H9 (cell line): Measurements from ENCODE around the gene PCDHGA12. TPM values are rescaled to one million over a fixed set of nuclear protein-coding genes. Genes with fewer than 3 reads are reported as not detected.

Experiments
- DNase-seq: peaks from one replicate; pipeline ENCODE4 v3.0.0-alpha.2; 2017
- H2AFZ ChIP-seq: one replicate; pipeline ENCODE4 v1.6.1; 2013; ENCODE audit warnings: mild to moderate bottlenecking, low read length, control low read depth, moderate library complexity
- H2AK5ac ChIP-seq: 2 replicates; pipeline ENCODE4 v1.6.1; 2013; ENCODE audit warnings: low read length, control low read depth, mixed read lengths; ENCODE audit not compliant: insufficient read length
- H2BK120ac ChIP-seq: one replicate; pipeline ENCODE4 v1.6.1; 2013; ENCODE audit warnings: low read depth, mild to moderate bottlenecking, low read length, control low read depth, inconsistent platforms; ENCODE audit not compliant: poor library complexity, severe bottlenecking
- H2BK12ac ChIP-seq: 2 replicates; pipeline ENCODE4 v1.6.1; 2013; ENCODE audit warnings: low read length, control low read depth, mixed read lengths, low read depth; ENCODE audit not compliant: insufficient read length
- H2BK15ac ChIP-seq: 2 replicates; pipeline ENCODE4 v1.6.1; 2013; ENCODE audit warnings: low read depth, low read length, control low read depth
- H2BK20ac ChIP-seq: one replicate; pipeline ENCODE4 v1.6.1; 2013; ENCODE audit warnings: low read depth, mild to moderate bottlenecking, low read length, control low read depth, inconsistent platforms; ENCODE audit not compliant: poor library complexity, severe bottlenecking
- H2BK5ac ChIP-seq: 2 replicates; pipeline ENCODE4 v1.6.1; 2013; ENCODE audit warnings: low read length, control low read depth, mixed read lengths; ENCODE audit not compliant: insufficient read length
- H3K14ac ChIP-seq: 2 replicates; pipeline ENCODE4 v1.6.1; 2013; ENCODE audit warnings: low read length, control low read depth; ENCODE audit not compliant: insufficient read depth
- H3K18ac ChIP-seq: 2 replicates; pipeline ENCODE4 v1.6.1; 2013; ENCODE audit warnings: low read depth, mild to moderate bottlenecking, mixed read lengths, low read length, control low read depth; ENCODE audit not compliant: insufficient read length
- H3K23ac ChIP-seq: 2 replicates; pipeline ENCODE4 v1.6.1; 2013; ENCODE audit warnings: low read length, control low read depth, mixed read lengths, low read depth; ENCODE audit not compliant: insufficient read length
- H3K23me2 ChIP-seq: 2 replicates; pipeline ENCODE4 v1.6.1; 2013; ENCODE audit warnings: low read depth, mild to moderate bottlenecking, mixed read lengths, low read length, control low read depth; ENCODE audit not compliant: insufficient read length, poor library complexity, severe bottlenecking
- H3K27ac ChIP-seq: 2 replicates; pipeline ENCODE4 v1.5.1; 2013; ENCODE audit warnings: low read length, control low read depth, mixed read lengths, low read depth; ENCODE audit not compliant: insufficient read length
- H3K27me3 ChIP-seq: 2 replicates; pipeline ENCODE4 v1.6.1; 2013; ENCODE audit warnings: low read length, control low read depth, inconsistent platforms; ENCODE audit not compliant: insufficient read depth
- H3K4ac ChIP-seq: 2 replicates; pipeline ENCODE4 v1.6.1; 2013; ENCODE audit warnings: low read depth, mild to moderate bottlenecking, control low read depth, inconsistent platforms, low read length, moderate library complexity
- H3K4me1 ChIP-seq: 2 replicates; pipeline ENCODE4 v1.6.1; 2013; ENCODE audit warnings: low read length, control low read depth, inconsistent platforms; ENCODE audit not compliant: insufficient read depth
- H3K4me2 ChIP-seq: 2 replicates; pipeline ENCODE4 v1.6.1; 2013; ENCODE audit warnings: low read length, control low read depth, mixed read lengths; ENCODE audit not compliant: insufficient read length, insufficient read depth
- H3K56ac ChIP-seq: 2 replicates; pipeline ENCODE4 v1.6.1; 2013; ENCODE audit warnings: low read depth, mild to moderate bottlenecking, mixed read lengths, low read length, control low read depth; ENCODE audit not compliant: insufficient read length
- H3K79me1 ChIP-seq: 2 replicates; pipeline ENCODE4 v1.6.1; 2013; ENCODE audit warnings: low read depth, mild to moderate bottlenecking, moderate library complexity, low read length, control low read depth, inconsistent platforms; ENCODE audit not compliant: insufficient read depth, poor library complexity, severe bottlenecking
- H3K79me2 ChIP-seq: 2 replicates; pipeline ENCODE4 v1.6.1; 2013; ENCODE audit warnings: low read length, control low read depth, inconsistent platforms; ENCODE audit not compliant: insufficient read depth
- H3K9ac ChIP-seq: 2 replicates; pipeline ENCODE4 v1.6.1; 2013; ENCODE audit warnings: low read length, control low read depth, mixed read lengths; ENCODE audit not compliant: insufficient read length; ENCODE audit errors: extremely low read depth
- H3K9me3 ChIP-seq: one replicate; pipeline ENCODE4 v1.6.1; 2013; ENCODE audit warnings: low read depth, low read length, inconsistent platforms; ENCODE audit not compliant: control insufficient read depth
- H3T11ph ChIP-seq: one replicate; pipeline ENCODE4 v1.6.1; 2013; ENCODE audit warnings: mild to moderate bottlenecking, low read length, control low read depth, inconsistent platforms
- H4K20me1 ChIP-seq: one replicate; pipeline ENCODE4 v1.6.1; 2013; ENCODE audit not compliant: control insufficient read depth, insufficient read length, insufficient read depth
- H4K5ac ChIP-seq: 2 replicates; pipeline ENCODE4 v1.6.1; 2013; ENCODE audit warnings: low read depth, mild to moderate bottlenecking, mixed read lengths, low read length, control low read depth; ENCODE audit not compliant: insufficient read length
- H4K8ac ChIP-seq: replicated peaks from 2 replicates; pipeline ENCODE4 v1.6.1; 2013; ENCODE audit warnings: low read length, control low read depth, mixed read lengths, low read depth; ENCODE audit not compliant: insufficient read length
- H4K91ac ChIP-seq: 2 replicates; pipeline ENCODE4 v1.6.1; 2013; ENCODE audit warnings: low read depth, mild to moderate bottlenecking, moderate library complexity, mixed read lengths, low read length, control low read depth; ENCODE audit not compliant: insufficient read length
- H3K27ac Mint-ChIP-seq, 3 experiments: 2 replicates in 2 of 3; 3 replicates in 1 of 3; pipeline ENCODE4 v1.8.0; 2020 to 2021; ENCODE audit warnings: mixed read lengths in 3 of 3, mild to moderate bottlenecking in 1 of 3, moderate library complexity in 1 of 3
- H3K27me3 Mint-ChIP-seq: 2 replicates; pipeline ENCODE4 v1.8.0; 2021; ENCODE audit warnings: low read depth, mild to moderate bottlenecking, moderate library complexity, mixed read lengths
- H3K36me3 Mint-ChIP-seq, 3 experiments: 2 replicates in 2 of 3; 3 replicates in 1 of 3; pipeline ENCODE4 v1.8.0; 2020 to 2021; ENCODE audit warnings: low read depth in 3 of 3, mixed read lengths in 3 of 3; ENCODE audit not compliant: insufficient read depth in 1 of 3
- H3K4me1 Mint-ChIP-seq, 2 experiments: 2 replicates each; pipeline ENCODE4 v1.8.0; 2020; ENCODE audit warnings: mixed read lengths in 2 of 2
- H3K4me3 Mint-ChIP-seq, 2 experiments: 2 replicates in 1 of 2; 3 replicates in 1 of 2; pipeline ENCODE4 v1.8.0; 2020 to 2021; ENCODE audit warnings: mild to moderate bottlenecking in 2 of 2, mixed read lengths in 2 of 2, moderate library complexity in 1 of 2
- H3K9me3 Mint-ChIP-seq, 2 experiments: 2 replicates in 1 of 2; 3 replicates in 1 of 2; pipeline ENCODE4 v1.8.0; 2020; ENCODE audit warnings: mild to moderate bottlenecking in 2 of 2, mixed read lengths in 2 of 2, moderate library complexity in 1 of 2
- WGBS: extraction: QIAGEN DNeasy Blood & Tissue Kit; methylation state at CpG from one replicate; pipeline ENCODE4 v1.1.7; 2013; ENCODE audit warnings: missing lambda C conversion rate, low lambda C conversion rate, mixed read lengths; ENCODE audit not compliant: insufficient read length; ENCODE audit errors: extremely low coverage; 5-methylcytosine and 5-hydroxymethylcytosine counted together
- total RNA-seq: library from RNA; stranded (reverse); gene quantifications from 2 replicates; pipeline ENCODE4 v1.2.1, GENCODE V29; 2021
- TF ChIP-seq, protein P1 (sequence below): fragments of 200-600 bp; sonication (generic); conservative IDR thresholded peaks from 3 replicates; pipeline ENCODE4 v1.8.0; 2021; ENCODE audit warnings: antibody characterized with exemption, mild to moderate bottlenecking

The PCDHGA12 gene
- total RNA-seq, 1 experiment from 2014 or later, result 1.3 TPM

GRCh38 chr5:141422742-141423291, 7.5 kb upstream of the PCDHGA12 start:
- Mint-ChIP-seq H3K9me3 (peaks cover 75 to 91% of the 10 kb centered on the region in 2 experiments), H3K4me3 (no peak overlapping the region), H3K27me3 (peaks cover 16% of the 10 kb centered on the region), H3K36me3 (peaks cover 64 to 97% (median 73%) of the 10 kb centered on the region in 3 experiments), H3K4me1 (peaks cover 4% of the 10 kb centered on the region in 2 experiments; a peak in 3 of 4 replicates), H3K27ac (no peak overlapping the region)
- H2BK5ac ChIP-seq, result no peak overlapping the region
- no peak overlapping the region for H3K4ac ChIP-seq
- H3K4me1 ChIP-seq, result no peaks in the 10 kb centered on the region
- H3K14ac ChIP-seq, result no peak overlapping the region
- no peaks in the 10 kb centered on the region for H4K20me1 ChIP-seq
- H3K9ac ChIP-seq, result no peak overlapping the region
- H3K18ac ChIP-seq, result no peak overlapping the region
- H2BK120ac ChIP-seq, result no peak overlapping the region
- no peak overlapping the region for H2BK20ac ChIP-seq
- H2AK5ac ChIP-seq, result no peak overlapping the region
- no peaks in the 10 kb centered on the region; the same call in 1 of the 2 replicates for H3K27me3 ChIP-seq
- H3K4me2 ChIP-seq, result no peak overlapping the region
- DNase-seq, result no peak
- no peak overlapping the region for H2BK12ac ChIP-seq
- H3K23ac ChIP-seq, result no peak overlapping the region
- H4K91ac ChIP-seq, result no peak overlapping the region
- H2BK15ac ChIP-seq, result no peak overlapping the region
- H3K27ac ChIP-seq, result no peak overlapping the region
- TF ChIP-seq, protein P1, sequence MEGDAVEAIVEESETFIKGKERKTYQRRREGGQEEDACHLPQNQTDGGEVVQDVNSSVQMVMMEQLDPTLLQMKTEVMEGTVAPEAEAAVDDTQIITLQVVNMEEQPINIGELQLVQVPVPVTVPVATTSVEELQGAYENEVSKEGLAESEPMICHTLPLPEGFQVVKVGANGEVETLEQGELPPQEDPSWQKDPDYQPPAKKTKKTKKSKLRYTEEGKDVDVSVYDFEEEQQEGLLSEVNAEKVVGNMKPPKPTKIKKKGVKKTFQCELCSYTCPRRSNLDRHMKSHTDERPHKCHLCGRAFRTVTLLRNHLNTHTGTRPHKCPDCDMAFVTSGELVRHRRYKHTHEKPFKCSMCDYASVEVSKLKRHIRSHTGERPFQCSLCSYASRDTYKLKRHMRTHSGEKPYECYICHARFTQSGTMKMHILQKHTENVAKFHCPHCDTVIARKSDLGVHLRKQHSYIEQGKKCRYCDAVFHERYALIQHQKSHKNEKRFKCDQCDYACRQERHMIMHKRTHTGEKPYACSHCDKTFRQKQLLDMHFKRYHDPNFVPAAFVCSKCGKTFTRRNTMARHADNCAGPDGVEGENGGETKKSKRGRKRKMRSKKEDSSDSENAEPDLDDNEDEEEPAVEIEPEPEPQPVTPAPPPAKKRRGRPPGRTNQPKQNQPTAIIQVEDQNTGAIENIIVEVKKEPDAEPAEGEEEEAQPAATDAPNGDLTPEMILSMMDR, result no peak
- H3K79me2 ChIP-seq, result no peaks in the 10 kb centered on the region
- no peak overlapping the region for H2AFZ ChIP-seq
- H4K8ac ChIP-seq, result no peak overlapping the region
- peaks cover 4% of the 10 kb centered on the region for H3K23me2 ChIP-seq
- H3K79me1 ChIP-seq, result no peaks in the 10 kb centered on the region
- peaks cover 22% of the 10 kb centered on the region for H3K9me3 ChIP-seq
- no peak overlapping the region for H4K5ac ChIP-seq
- H3K56ac ChIP-seq, result no peak overlapping the region
- no peak overlapping the region for H3T11ph ChIP-seq
- WGBS, result no CpG with 5 or more reads among the region's 42 CpGs
